HG03378 (cell line): Measurements from ENCODE around the gene GLRX5.

ENCODE experiments used
- ATAC-seq: cut with Tn5 transposase; IDR thresholded peaks from one replicate; pipeline ENCODE4 v1.9.1; 2021; ENCODE audit warnings: mild to moderate bottlenecking, moderate library complexity; ENCODE audit not compliant: unreplicated experiment

GLRX5 gene

GRCh38 chr14:95534299-95535225 lies at the start of gene GLRX5:
Gene GLRX5, plus strand, starts transcription at chr14:95535050. Its CDS starts 40 bp downstream, at chr14:95535090.
- peak; percentile 94 for ATAC-seq

- no peak for ATAC-seq
Measured at GRCh38 chr14:95485222-95485819, 49.5 kb upstream of the GLRX5 start.

GRCh38 chr14:95486875-95487668 lies 47.8 kb upstream of the GLRX5 start:
- no peak for ATAC-seq

- ATAC-seq: no peak
Measured at GRCh38 chr14:95487669-95488084, 47.2 kb upstream of the GLRX5 start.

- ATAC-seq: no peak
Measured at GRCh38 chr14:95488376-95489213, 46.3 kb upstream of the GLRX5 start.

- ATAC-seq: no peak
Measured at GRCh38 chr14:95489214-95490137, 45.4 kb upstream of the GLRX5 start.

DNA sequence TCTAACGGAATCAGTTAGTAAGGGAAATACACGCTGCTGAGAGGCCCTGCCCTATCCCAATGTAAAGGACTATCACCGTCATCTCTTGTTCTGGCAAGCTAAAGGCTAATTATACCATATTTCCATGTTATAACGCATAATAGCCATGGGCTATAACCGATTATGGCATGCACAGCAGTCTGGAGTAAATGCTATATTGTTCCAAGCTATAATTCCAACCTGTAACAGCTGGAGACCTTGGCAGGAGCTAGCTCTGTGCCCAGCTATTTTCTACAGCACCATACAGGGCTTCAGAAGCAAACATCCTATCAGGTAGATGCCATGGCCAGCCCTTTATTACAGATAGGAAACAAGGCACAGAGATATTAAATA lies 44.7 kb upstream of the GLRX5 start:
- ATAC-seq: no peak

- no peak for ATAC-seq
Measured at GRCh38 chr14:95490727-95491451, 44.0 kb upstream of the GLRX5 start.

- ATAC-seq: no peak
Measured at GRCh38 chr14:95491936-95492608, 42.8 kb upstream of the GLRX5 start.

GRCh38 chr14:95493503-95493902 lies 41.3 kb upstream of the GLRX5 start:
- ATAC-seq: no peak

DNA sequence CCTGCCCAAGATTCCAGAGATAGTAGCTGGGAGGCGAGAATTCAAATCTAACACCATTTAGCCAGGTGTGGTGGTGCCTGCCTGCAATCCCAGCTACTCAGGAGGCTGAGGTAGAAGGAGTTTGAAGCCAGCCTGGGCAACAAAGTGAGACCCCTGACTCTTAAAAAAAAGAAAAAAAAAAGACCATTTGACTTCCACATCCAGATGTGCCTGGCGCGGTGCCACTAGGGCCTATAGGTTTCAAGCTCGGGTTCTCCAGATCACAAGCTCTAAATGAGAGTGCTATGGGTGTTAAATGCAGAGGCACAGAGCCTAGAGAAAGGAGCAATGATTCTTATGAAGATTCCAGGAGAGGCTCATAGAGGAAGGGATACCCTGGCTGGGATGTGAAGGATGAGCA lies 40.9 kb upstream of the GLRX5 start:
- ATAC-seq: no peak

GRCh38 chr14:95494456-95494855 lies 40.4 kb upstream of the GLRX5 start:
- no peak for ATAC-seq

DNA sequence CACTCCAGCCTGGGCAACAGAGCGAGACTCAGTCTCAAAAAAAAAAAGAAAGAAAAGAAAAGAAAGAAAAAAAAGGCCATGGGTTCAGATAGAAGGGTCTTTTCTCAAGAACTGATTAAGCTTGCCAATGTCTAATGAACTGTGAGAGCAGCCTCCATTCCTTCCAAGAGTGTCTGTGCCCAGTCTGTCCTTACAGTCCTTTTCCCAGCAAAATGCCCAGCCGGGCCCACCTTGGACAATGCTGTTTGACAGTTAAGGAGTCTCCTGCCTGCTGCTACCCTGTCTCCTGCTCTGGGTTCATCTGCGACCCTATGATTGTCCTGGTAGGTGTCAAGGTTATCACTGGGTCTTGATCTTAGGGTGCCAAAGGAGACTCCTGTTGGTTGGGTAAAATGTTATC lies 39.8 kb upstream of the GLRX5 start:
- ATAC-seq: no peak

DNA sequence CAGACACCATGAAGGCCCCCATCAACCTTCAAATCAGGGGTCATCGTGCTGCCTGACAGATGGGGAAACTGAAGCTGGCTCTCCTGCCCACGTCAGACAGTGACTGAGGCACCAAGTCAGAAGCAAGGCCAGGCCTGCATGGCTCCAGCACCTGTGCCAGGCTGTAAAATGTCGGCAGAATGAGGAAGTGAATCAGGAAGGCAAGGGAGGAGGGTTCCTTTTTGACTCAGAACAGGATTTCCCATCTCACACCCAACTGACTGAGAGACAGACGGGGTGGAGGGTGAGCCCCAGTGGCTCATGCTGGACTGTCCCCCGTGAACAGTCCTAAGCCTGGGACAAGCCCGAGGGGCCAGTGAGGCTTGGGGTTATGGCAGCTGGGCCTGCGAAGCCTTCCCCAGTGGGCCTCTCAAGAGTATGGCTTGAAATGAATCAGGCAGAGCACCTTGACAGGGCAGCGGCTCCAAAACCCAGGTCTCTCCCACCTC lies 39.3 kb upstream of the GLRX5 start:
- ATAC-seq: peak; percentile 89

DNA sequence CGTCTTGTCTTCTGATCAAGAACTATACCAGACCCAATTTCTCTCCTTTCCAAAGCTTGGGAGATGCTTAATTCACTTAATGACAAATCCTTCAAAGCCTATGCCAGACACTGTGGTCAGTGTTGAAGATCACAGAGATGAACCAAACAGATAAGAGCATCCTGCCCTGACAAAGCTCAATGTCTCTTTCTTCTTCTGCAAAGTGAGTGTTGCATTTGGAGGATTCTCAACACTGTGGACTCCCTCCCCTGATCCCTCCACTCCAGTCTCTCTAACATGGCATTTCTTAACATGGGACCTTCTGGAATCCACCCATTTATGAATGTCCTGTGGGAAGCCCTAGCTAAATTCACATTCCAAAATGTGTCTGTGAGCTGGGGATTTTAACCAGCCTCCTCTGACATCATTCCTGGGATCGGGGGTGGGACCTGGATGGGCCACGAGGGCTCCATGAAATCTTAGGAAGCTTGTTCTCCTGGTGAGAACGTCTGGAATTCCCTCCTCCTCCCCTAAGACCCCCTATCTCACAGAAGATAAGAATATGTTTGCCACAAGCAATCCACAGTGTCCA lies 38.7 kb upstream of the GLRX5 start:
- ATAC-seq: peak; percentile 14

DNA sequence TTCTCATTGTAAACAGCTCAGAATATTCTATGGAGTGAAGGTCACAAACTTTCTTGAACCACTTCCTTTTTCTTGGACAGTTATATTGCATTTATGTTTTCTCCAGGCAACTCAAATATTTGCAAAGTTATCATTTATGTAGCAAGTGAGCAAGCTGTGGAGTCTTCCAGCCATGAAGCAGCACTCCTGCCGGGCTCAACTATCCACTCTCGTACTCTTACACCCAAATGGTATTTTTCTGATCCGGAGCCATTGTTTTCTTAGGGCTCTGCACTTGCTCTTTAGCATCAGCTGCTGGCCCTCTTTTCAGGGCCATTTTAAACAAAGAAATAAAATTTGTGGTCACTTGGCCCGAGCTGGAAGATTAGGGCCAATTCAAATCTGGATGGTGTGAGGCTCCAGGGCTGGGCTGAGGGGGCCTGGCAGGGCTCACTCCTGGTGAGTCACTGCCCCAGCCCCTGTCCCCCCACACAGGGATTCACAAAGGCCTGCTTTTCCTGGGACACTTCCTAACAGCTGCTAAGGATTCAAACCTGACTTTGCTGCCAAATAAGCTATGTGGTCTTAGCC lies 38.1 kb upstream of the GLRX5 start:
- ATAC-seq: no peak

- ATAC-seq: no peak
Measured at GRCh38 chr14:95497561-95498011, 37.3 kb upstream of the GLRX5 start.
